Measurements from ENCODE around the gene RCVRN.

The RCVRN gene

DNA sequence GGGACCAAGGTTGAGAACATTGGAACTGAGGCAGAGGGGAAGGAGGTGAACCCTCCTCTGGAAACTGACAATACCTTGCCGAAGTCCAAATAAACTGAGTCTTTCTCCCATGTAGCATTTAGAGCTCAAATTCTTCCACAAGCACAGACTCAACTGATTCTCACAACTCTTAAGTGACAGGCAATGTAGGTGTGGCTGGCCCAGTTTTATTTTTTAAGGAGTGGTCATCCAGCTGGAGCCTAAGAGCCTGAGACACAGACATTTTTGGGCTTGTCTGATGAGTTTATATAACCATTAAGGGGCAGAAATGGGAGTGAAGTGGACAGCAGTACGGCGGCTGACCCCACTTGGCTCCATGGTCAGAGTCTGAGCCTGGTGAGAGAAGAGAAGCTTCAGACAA is 10.8 kb downstream of the RCVRN start:
- H3K9me3 ChIP-seq (ENCODE audit: severe bottlenecking) = no peaks in the 10 kb centered on the region
- DNase-seq = no peak
- TF ChIP-seq, protein P1, sequence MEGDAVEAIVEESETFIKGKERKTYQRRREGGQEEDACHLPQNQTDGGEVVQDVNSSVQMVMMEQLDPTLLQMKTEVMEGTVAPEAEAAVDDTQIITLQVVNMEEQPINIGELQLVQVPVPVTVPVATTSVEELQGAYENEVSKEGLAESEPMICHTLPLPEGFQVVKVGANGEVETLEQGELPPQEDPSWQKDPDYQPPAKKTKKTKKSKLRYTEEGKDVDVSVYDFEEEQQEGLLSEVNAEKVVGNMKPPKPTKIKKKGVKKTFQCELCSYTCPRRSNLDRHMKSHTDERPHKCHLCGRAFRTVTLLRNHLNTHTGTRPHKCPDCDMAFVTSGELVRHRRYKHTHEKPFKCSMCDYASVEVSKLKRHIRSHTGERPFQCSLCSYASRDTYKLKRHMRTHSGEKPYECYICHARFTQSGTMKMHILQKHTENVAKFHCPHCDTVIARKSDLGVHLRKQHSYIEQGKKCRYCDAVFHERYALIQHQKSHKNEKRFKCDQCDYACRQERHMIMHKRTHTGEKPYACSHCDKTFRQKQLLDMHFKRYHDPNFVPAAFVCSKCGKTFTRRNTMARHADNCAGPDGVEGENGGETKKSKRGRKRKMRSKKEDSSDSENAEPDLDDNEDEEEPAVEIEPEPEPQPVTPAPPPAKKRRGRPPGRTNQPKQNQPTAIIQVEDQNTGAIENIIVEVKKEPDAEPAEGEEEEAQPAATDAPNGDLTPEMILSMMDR (IDR thresholded peaks at IDR 0.05; ENCODE audit: low read depth, low read length) = no peak

DNA sequence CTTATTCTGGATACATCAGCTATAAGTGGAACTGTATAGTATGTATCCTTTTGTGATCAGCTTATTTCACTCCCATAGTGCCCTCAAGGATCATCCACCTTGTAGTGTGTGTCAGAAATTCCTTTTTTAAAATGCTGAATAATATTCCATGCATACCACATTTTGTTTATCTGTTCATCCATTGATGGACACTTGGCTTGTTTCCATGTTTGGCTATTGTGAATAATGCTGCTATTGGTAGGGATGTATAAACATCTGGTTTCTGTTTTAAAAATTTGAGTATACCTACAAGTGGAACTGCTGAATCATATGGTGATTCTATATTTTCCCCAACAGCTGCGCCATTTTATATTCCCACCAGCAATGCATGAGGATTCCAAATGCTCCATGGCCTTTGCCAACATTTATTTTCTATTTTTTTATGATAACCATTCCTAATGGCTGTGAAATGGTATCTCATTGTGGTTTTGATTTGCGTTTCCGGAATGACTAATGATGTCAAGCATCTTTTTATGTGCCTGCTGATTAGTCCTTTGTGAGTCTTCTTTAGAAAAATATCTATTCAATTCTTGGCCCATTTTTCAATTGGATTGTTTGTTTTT is 11.6 kb downstream of the RCVRN start:
- no peaks in the 10 kb centered on the region for H3K27me3 ChIP-seq (ENCODE audit: insufficient read depth, low read depth, severe bottlenecking)
- peaks cover 50% of the 10 kb centered on the region for H3K36me3 ChIP-seq
- H3K4me3 ChIP-seq (ENCODE audit: low read depth, low read length) = no peak overlapping the region
- no peak for DNase-seq
- no peaks in the 10 kb centered on the region for H3K9me3 ChIP-seq (ENCODE audit: severe bottlenecking)
- H3K27ac ChIP-seq = no peak overlapping the region
- TF ChIP-seq, protein P1 (IDR thresholded peaks at IDR 0.05; ENCODE audit: low read depth, low read length) = no peak

More for the DNA sequence above, 10.8 kb downstream of the RCVRN start:
- H3K27me3 ChIP-seq (ENCODE audit: insufficient read depth, low read depth, severe bottlenecking) = no peaks in the 10 kb centered on the region
- H3K4me3 ChIP-seq (ENCODE audit: low read depth, low read length) = no peak overlapping the region
- H3K36me3 ChIP-seq = peaks cover 58% of the 10 kb centered on the region
- H3K27ac ChIP-seq = no peak overlapping the region

DNA sequence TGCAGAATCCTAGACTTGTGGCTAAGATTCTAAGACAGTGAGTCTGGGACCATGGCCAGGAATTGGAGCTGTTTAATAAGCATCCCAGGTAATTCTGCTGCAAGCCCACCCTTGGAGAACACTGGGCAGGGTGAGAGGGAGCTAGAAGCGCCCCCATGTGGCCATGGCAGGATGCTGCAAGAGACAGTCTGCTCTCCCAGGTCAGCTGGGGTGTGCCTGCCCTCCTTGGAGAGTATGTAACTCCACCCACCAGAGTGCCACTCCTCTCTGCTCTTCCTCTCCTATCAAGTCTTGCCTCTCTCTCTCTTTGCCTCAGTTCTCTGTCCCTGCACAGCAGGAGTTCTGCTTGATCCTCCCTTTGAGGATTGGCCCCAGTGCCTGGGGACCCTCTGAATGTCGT is 14.9 kb downstream of the RCVRN start:
- H3K4me3 ChIP-seq (ENCODE audit: low read depth, low read length) = no peak overlapping the region
- peaks cover 17% of the 10 kb centered on the region for H3K36me3 ChIP-seq
- DNase-seq = peak; percentile 75
- no peaks in the 10 kb centered on the region for H3K9me3 ChIP-seq (ENCODE audit: severe bottlenecking)
- no peaks in the 10 kb centered on the region for H3K27me3 ChIP-seq (ENCODE audit: insufficient read depth, low read depth, severe bottlenecking)
- H3K27ac ChIP-seq = no peak overlapping the region
- TF ChIP-seq, protein P1 (IDR thresholded peaks at IDR 0.05; ENCODE audit: low read depth, low read length) = peak; percentile 98

DNA sequence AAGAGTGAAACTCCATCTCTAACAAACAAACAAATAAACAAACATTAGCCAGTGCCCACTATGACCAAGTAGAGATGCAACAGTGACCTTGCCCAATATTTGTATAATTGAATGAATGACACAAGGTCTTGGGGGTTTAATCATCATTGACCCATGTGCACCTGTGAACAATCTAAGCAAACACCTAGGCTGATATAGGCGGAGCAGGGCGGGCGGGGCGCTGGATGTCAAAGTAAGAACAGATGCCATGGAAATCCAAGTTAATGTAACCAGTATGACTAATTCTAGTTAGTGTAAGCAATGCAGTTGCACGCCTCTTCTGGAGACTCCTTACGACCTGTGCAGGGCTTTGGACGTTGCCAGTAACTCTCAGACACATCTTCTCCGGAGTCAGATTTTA is 17.6 kb downstream of the RCVRN start:
- peaks cover 10% of the 10 kb centered on the region for H3K9me3 ChIP-seq (ENCODE audit: severe bottlenecking)
- no peak overlapping the region for H3K27ac ChIP-seq
- no peaks in the 10 kb centered on the region for H3K27me3 ChIP-seq (ENCODE audit: insufficient read depth, low read depth, severe bottlenecking)
- no peaks in the 10 kb centered on the region for H3K36me3 ChIP-seq
- H3K4me3 ChIP-seq (ENCODE audit: low read depth, low read length) = no peak overlapping the region
- TF ChIP-seq, protein P1 (IDR thresholded peaks at IDR 0.05; ENCODE audit: low read depth, low read length) = no peak
- no peak for DNase-seq

DNA sequence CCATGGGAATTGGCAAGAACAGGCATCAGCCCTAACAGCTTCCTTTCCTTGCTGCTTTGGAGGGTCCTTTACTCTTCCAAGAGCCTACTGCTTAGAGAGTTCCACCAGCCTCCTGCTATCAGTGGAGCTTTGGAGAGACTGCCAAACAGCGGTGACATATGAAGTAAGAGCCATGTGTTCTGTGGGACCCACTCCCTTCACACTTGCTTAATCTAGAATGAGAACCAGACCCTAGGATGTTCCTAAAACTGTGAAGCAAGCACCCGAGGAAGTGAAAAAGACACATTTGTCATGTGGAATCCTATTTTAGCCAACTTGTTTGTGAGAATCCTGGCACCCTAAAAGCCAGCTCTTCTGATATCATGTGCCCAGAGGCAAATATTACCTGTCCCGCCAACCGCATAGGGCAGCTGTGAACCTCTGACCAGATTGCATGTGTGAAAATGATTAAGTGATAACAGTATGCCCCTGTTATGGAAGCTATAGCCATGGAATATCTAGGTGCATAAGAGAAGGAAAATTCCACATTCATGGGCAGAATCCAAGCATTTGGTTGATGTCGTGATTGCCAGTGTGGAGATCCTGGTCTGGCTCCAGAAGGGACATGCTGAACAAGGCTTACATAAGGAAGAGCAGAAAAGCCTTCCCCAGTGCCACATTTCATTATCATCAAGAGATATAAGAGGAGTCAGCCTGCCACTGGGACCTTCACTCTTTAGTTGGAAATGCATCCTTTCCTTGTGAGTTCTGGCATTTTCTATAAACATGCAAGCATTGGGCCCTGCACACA is 18.7 kb downstream of the RCVRN start:
- TF ChIP-seq, protein P1 (IDR thresholded peaks at IDR 0.05; ENCODE audit: low read depth, low read length) = no peak
- H3K27ac ChIP-seq = no peak overlapping the region
- no peaks in the 10 kb centered on the region for H3K27me3 ChIP-seq (ENCODE audit: insufficient read depth, low read depth, severe bottlenecking)
- H3K9me3 ChIP-seq (ENCODE audit: severe bottlenecking) = peaks cover 14% of the 10 kb centered on the region
- H3K4me3 ChIP-seq (ENCODE audit: low read depth, low read length) = no peak overlapping the region
- H3K36me3 ChIP-seq = no peaks in the 10 kb centered on the region
- DNase-seq = no peak
